Loucy (cell line): ENCODE data around the gene HIVEP1.

ENCODE experiments used
- H2AFZ ChIP-seq: fragments of 200-600 bp; sonication (generic); 2 replicates; pipeline ENCODE4 v1.6.0; 2016; ENCODE audit warnings: antibody characterized with exemption, mild to moderate bottlenecking, low read length, moderate library complexity
- H3F3A ChIP-seq: fragments of 200-600 bp; 2 replicates; pipeline ENCODE4 v1.6.0; 2016; ENCODE audit warnings: antibody characterized with exemption, low read depth, mild to moderate bottlenecking
- H3K27me3 ChIP-seq: fragments of 200-600 bp; sonication (generic); 2 replicates; pipeline ENCODE4 v1.6.1; 2014; ENCODE audit warnings: low read length, mild to moderate bottlenecking; ENCODE audit not compliant: insufficient read depth, poor library complexity, severe bottlenecking
- H3K36me3 ChIP-seq: fragments of 200-600 bp; sonication (generic); 2 replicates; pipeline ENCODE4 v1.6.1; 2016; ENCODE audit warnings: low read length; ENCODE audit not compliant: insufficient read depth
- H3K4me1 ChIP-seq: fragments of 200-600 bp; sonication (generic); 2 replicates; pipeline ENCODE4 v1.5.1; 2014; ENCODE audit warnings: low read length, mild to moderate bottlenecking; ENCODE audit not compliant: insufficient read depth, poor library complexity, severe bottlenecking
- H3K4me2 ChIP-seq: fragments of 200-600 bp; sonication (generic); 2 replicates; pipeline ENCODE4 v1.6.0; 2014; ENCODE audit warnings: antibody characterized with exemption, low read length, low read depth, mild to moderate bottlenecking; ENCODE audit not compliant: poor library complexity, severe bottlenecking
- H3K4me3 ChIP-seq: fragments of 200-600 bp; sonication (generic); 2 replicates; pipeline ENCODE4 v1.5.1; 2014; ENCODE audit warnings: low read length, mild to moderate bottlenecking, mixed read lengths; ENCODE audit not compliant: poor library complexity, severe bottlenecking
- H3K79me2 ChIP-seq: fragments of 200-600 bp; sonication (generic); 2 replicates; pipeline ENCODE4 v1.6.1; 2014; ENCODE audit warnings: low read length; ENCODE audit not compliant: insufficient read depth
- H3K9ac ChIP-seq: fragments of 200-600 bp; sonication (generic); 2 replicates; pipeline ENCODE4 v1.6.0; 2014; ENCODE audit warnings: mild to moderate bottlenecking, low read depth, low read length, moderate library complexity; ENCODE audit not compliant: poor library complexity, severe bottlenecking
- H3K9me2 ChIP-seq: fragments of 200-600 bp; sonication (generic); replicated peaks from 2 replicates; pipeline ENCODE4 v1.6.1; 2016; ENCODE audit warnings: low read depth, low read length, mixed read lengths
- H3K9me3 ChIP-seq: fragments of 200-600 bp; sonication (generic); 2 replicates; pipeline ENCODE4 v1.6.1; 2014; ENCODE audit warnings: mild to moderate bottlenecking, antibody characterized with exemption, low read length, low read depth; ENCODE audit not compliant: insufficient read depth
- H4K20me1 ChIP-seq: fragments of 200-600 bp; sonication (generic); 2 replicates; pipeline ENCODE4 v1.6.0; 2014; ENCODE audit warnings: antibody characterized with exemption, low read length, mild to moderate bottlenecking; ENCODE audit not compliant: insufficient read depth, poor library complexity, severe bottlenecking
- EZH2phosphoT487 ChIP-seq: fragments of 200-600 bp; IDR thresholded peaks from 2 replicates; pipeline ENCODE4 v1.6.1; 2018; ENCODE audit warnings: antibody characterized with exemption, mild to moderate bottlenecking, moderate library complexity, borderline replicate concordance
- TF ChIP-seq, protein P1 (sequence below): fragments of 200-600 bp; sonication (generic); conservative IDR thresholded peaks from 2 replicates; pipeline ENCODE4 v1.5.1; 2014; ENCODE audit warnings: mild to moderate bottlenecking, antibody characterized with exemption, low read length

HIVEP1 gene

DNA sequence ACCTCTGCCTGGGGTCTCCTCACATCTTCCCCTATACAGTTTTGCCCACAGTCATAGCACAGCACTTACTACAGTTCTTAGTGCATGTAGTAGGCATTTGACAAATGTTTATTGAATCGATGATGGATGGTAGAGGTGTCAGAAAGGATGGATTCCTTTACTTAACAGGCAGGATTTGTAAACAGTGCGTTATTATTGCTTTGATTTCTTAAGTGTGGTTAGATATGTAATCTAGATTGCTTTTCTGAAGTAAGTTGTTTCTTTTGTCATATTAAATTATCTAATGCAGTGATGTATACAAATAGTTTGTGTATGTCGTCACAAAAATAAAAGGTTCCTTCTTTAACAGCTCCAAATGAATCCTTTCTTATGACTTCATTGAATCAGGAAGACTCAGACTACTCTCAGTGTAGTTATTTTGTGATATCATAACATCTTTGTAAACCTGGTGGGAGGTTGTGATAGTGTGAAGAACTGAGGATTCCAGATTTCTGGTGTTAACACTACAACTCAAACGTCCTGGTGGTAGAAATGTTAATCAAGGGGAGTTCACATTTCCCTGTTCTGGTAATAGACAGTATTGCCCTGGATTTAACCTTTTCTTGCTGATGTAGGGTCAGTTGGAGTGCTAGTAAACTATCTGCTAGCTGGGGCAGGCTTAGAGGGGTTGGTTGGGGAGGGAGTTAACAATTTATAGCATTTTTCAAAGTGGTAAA lies 87.7 kb downstream of the HIVEP1 start:
- Histone ChIP-seq H3K27me3 (no peaks in the 10 kb centered on the region), H4K20me1 (no peaks in the 10 kb centered on the region), H3K4me3 (no peak overlapping the region), H3K9me2 (no peaks in the 10 kb centered on the region), H3K36me3 (no peaks in the 10 kb centered on the region), H3K4me1 (peaks cover 4% of the 10 kb centered on the region), H3K9ac (no peak overlapping the region), H3K9me3 (no peaks in the 10 kb centered on the region), H2AFZ (no peak overlapping the region), H3K4me2 (no peak overlapping the region), H3F3A (no peaks in the 10 kb centered on the region), H3K79me2 (peaks cover 4% of the 10 kb centered on the region; the same call in 1 of the 2 replicates)
- TF ChIP-seq EZH2phosphoT487, result no peak
- TF ChIP-seq, protein P1, sequence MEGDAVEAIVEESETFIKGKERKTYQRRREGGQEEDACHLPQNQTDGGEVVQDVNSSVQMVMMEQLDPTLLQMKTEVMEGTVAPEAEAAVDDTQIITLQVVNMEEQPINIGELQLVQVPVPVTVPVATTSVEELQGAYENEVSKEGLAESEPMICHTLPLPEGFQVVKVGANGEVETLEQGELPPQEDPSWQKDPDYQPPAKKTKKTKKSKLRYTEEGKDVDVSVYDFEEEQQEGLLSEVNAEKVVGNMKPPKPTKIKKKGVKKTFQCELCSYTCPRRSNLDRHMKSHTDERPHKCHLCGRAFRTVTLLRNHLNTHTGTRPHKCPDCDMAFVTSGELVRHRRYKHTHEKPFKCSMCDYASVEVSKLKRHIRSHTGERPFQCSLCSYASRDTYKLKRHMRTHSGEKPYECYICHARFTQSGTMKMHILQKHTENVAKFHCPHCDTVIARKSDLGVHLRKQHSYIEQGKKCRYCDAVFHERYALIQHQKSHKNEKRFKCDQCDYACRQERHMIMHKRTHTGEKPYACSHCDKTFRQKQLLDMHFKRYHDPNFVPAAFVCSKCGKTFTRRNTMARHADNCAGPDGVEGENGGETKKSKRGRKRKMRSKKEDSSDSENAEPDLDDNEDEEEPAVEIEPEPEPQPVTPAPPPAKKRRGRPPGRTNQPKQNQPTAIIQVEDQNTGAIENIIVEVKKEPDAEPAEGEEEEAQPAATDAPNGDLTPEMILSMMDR, result no peak

DNA sequence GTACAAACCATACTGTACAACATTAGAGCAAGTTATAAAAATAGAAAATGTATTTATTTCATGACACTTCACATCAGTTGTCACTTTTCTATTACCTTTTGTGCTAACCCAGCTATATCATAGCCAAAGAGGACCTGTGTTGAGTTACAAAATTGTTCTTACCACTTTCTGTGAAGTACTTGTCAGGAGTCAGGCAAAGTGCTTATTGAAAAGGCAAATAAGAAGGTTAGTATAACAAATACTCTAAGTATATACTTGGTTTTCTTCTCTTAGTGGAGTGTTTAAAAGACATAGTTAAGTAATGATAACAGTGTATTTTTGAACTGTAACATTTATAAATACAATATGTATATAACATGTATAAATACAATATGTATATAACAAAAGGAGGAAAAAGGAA lies 88.9 kb downstream of the HIVEP1 start:
- TF ChIP-seq, protein P1, result no peak
- no peak for TF ChIP-seq EZH2phosphoT487
- no peak overlapping the region for H2AFZ ChIP-seq
- no peak overlapping the region for H3K9ac ChIP-seq
- H3F3A ChIP-seq, result no peaks in the 10 kb centered on the region
- H3K4me1 ChIP-seq, result peaks cover 4% of the 10 kb centered on the region
- H3K27me3 ChIP-seq, result no peaks in the 10 kb centered on the region
- no peak overlapping the region for H3K4me2 ChIP-seq
- H4K20me1 ChIP-seq, result no peaks in the 10 kb centered on the region
- H3K36me3 ChIP-seq, result no peaks in the 10 kb centered on the region
- peaks cover 4% of the 10 kb centered on the region; the same call in 1 of the 2 replicates for H3K79me2 ChIP-seq
- no peaks in the 10 kb centered on the region for H3K9me2 ChIP-seq
- H3K9me3 ChIP-seq, result no peaks in the 10 kb centered on the region
- H3K4me3 ChIP-seq, result no peak overlapping the region

DNA sequence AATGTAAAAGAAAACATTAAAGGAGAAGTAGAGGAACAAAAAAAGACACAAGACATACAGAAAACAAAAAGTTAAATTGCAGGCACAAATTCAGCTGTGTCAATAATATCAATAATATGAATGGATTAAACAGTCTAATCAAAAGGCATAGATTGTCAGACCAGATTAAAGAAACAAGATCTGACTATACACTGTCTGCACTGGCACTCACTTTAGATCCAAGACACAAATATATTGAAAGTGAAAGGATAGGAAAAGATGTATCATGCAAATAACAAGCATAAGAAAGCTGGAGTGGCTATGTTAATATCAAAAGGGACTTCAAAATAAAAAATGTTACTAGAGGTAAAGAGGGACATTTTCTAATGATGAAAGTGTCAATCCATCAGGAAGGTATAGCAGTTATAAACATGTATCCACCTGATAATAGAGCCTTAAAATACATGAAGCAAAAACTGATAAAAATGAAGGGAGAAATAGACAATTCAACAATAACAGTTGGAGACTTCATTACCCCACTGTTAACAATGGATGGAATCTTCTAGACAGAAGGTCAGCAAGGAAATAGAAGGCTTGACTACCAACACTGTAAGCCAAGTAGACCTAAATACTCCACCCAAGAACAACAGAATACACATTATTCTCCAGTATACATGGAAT lies 89.7 kb downstream of the HIVEP1 start:
- no peak overlapping the region for H3K9ac ChIP-seq
- H3K9me3 ChIP-seq, result no peaks in the 10 kb centered on the region
- no peaks in the 10 kb centered on the region for H4K20me1 ChIP-seq
- peaks cover 4% of the 10 kb centered on the region for H3K4me1 ChIP-seq
- no peak overlapping the region for H2AFZ ChIP-seq
- no peak for TF ChIP-seq EZH2phosphoT487
- TF ChIP-seq, protein P1, result no peak
- peaks cover 4% of the 10 kb centered on the region; the same call in 1 of the 2 replicates for H3K79me2 ChIP-seq
- no peaks in the 10 kb centered on the region for H3K27me3 ChIP-seq
- H3K4me2 ChIP-seq, result no peak overlapping the region
- H3K36me3 ChIP-seq, result no peaks in the 10 kb centered on the region
- H3K9me2 ChIP-seq, result no peaks in the 10 kb centered on the region
- H3F3A ChIP-seq, result no peaks in the 10 kb centered on the region
- H3K4me3 ChIP-seq, result no peak overlapping the region
